Left hindlimb (tissue), 1 donor: Measurements from ENCODE around the gene CAPRIN1.

Source experiments
- DNase-seq: peaks from one replicate; pipeline ENCODE4 v3.0.0-alpha.2; 2018

CAPRIN1 gene

DNA sequence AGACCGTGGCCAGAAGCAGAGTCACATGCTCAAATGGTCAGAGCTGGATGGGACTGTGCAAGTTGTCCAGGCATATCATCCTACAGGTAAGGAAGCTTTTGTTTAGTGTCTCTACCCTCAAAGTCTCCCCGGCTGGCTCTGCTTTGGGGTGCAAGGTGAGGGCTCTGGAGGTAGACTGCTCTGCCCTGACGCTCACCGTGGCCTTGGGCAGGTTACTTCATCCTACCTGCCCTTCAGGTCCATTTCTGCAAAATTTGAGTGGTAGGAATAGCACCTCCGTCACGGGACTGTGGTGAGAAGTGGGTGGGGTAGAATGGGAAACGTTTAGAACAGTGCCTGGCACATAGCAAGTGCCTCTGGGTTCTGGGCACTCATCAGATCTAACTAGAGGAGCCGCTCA is 96.0 kb downstream of the CAPRIN1 start:
- DNase-seq, result no peak

DNA sequence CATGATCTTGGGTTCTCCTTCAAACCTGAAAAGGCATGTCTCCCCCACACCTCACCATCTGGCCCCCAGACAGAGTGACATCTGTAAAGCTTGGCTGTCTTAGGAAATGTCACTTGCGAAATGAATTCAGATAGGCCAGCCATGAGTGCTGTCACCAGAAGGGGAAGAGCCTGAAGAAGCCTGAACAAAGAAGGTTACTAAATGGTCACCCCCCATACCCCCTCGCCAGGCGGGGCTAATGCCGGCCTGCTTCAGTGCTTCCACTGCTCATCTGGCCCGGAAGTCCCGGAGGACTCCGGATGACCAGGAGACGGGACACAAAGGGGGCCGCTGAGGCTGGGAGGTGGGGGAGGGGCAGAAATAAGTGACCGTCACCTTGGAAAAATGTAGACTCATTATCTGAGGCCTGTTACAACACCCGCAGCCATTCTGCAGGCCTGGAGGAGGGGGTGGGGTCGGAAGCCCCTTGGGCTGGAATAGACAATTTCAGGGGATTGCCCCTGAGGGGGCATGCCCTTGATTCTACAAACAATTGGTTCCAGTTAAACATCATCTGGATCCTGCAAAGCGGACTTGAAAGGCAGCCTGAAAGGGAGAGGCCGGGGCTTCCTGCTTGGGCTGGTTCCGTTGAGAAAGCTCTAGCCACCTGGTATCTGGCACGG is 97.1 kb downstream of the CAPRIN1 start:
- DNase-seq, result no peak

DNA sequence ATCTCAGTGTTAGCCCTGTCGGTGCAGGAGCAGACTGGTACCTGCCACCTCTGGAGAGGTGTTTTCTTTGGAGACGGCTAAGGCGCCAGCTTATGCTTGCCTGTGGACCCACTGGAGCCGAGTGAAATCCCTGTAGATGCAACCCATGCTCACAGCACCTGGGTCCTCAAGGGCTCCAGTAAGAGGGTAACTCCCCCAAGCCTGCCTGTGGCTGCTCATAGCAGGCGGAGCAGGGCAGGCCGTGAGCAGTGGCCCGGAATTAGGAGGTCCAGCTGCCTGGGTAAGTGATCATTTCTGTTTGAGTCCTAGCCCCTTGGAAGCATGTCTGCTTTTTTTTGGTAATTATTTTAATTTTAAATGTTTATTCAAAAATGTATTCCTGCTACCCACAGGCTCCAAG is 97.7 kb downstream of the CAPRIN1 start:
- no peak for DNase-seq

DNA sequence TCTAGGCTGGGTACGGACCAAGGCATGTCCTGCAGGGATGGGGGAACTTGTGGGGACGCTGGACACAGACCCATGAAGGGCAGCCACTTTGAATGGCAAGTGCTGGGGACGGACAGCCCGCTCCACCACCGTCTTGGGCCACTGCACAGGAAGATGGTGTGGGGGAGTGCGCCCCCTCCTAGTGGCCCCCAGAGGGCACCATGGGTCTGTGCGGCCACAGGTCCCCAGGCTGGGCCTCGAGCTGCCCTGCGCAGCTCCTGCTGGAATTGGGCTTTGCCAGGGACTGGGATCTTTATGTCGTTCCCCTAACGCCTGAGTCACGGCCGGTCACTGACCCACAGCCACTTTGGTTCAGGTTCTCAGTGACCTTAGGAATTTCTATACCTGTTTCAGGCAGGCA is 98.3 kb downstream of the CAPRIN1 start:
- DNase-seq, result no peak

DNA sequence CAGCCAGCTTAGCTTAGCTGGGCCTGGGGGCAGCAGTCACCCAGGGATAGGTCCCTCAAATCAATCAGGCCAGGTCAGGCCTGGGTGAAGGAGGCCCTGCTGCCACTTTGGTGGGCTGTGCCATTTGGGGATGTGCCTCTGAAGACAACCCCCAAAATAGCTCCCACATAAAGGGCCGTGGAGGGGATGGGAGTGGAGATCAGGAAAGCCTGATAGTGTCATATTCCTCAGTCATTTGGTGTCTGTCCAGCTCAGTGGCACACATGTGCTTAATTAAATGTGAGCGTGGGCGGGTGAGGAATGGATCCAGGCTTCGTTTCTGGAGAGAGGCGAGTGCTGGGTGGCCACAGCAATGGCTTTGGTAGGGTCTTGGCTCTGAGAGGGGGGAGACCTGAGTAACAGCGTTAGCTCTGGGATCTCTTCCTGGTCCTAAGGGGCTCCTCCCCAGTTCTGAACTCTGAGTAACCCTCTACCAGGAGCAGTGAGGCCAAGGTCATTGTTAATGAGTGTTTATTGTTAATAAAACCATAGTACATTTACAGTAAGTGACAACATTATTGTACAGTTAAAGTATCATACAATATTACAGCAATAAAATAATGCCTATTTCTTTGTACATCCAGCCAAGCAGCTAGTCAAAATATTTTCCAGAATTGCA is 99.1 kb downstream of the CAPRIN1 start:
- no peak for DNase-seq
